SK-N-SH treated with all-trans-retinoic acid at 6 μM for 48 hours (cell line): ENCODE data around the gene RBM47.

Experiments used
- ATAC-seq: fragments of 200-7000 bp; cut with Tn5 transposase; 3 replicates; pipeline ENCODE4 v1.9.1; 2020; ENCODE audit warnings: mild to moderate bottlenecking, moderate library complexity
- ARNTL ChIP-seq: fragments of 450-650 bp; formaldehyde crosslinking; IDR thresholded peaks from 2 replicates; pipeline ENCODE4 v1.5.0; 2020; ENCODE audit warnings: low read depth, mild to moderate bottlenecking, moderate library complexity, borderline replicate concordance
- BACH2 ChIP-seq: fragments of 250-450 bp; sonication (Bioruptor Pico); IDR thresholded peaks from 2 replicates; pipeline ENCODE4 v1.9.0; 2021; ENCODE audit warnings: mild to moderate bottlenecking, borderline replicate concordance
- CSDC2 ChIP-seq: fragments of 250-450 bp; sonication (Bioruptor Pico); IDR thresholded peaks from 2 replicates; pipeline ENCODE4 v1.5.0; 2020; ENCODE audit warnings: mild to moderate bottlenecking, moderate library complexity
- ESRRG ChIP-seq: fragments of 250-450 bp; sonication (Bioruptor Pico); IDR thresholded peaks from 2 replicates; pipeline ENCODE4 v1.6.1; 2021; ENCODE audit warnings: mild to moderate bottlenecking
- GLIS3 ChIP-seq: fragments of 250-450 bp; sonication (Bioruptor Pico); IDR thresholded peaks from 2 replicates; pipeline ENCODE4 v1.5.0; 2020; ENCODE audit warnings: mild to moderate bottlenecking, moderate library complexity
- ISL1 ChIP-seq: fragments of 250-450 bp; sonication (Bioruptor Pico); IDR thresholded peaks from 2 replicates; pipeline ENCODE4 v2.1.2; 2022; ENCODE audit warnings: mild to moderate bottlenecking, moderate library complexity
- PPARA ChIP-seq: fragments of 250-450 bp; sonication (Bioruptor Pico); IDR thresholded peaks from 2 replicates; pipeline ENCODE4 v1.5.0; 2020; ENCODE audit warnings: mild to moderate bottlenecking, borderline replicate concordance
- SNAI2 ChIP-seq: fragments of 250-450 bp; sonication (Bioruptor Pico); IDR thresholded peaks from 2 replicates; pipeline ENCODE4 v1.5.0; 2020; ENCODE audit warnings: mild to moderate bottlenecking, moderate library complexity
- TCF4 ChIP-seq: fragments of 250-450 bp; sonication (Bioruptor Pico); IDR thresholded peaks from 2 replicates; pipeline ENCODE4 v1.8.0; 2021; ENCODE audit warnings: mild to moderate bottlenecking, moderate library complexity, borderline replicate concordance
- TOX ChIP-seq: fragments of 250-450 bp; sonication (Bioruptor Pico); IDR thresholded peaks from 2 replicates; pipeline ENCODE4 v1.8.0; 2021; ENCODE audit warnings: mild to moderate bottlenecking, moderate library complexity, borderline replicate concordance
- ZC3H10 ChIP-seq: fragments of 250-450 bp; sonication (Bioruptor Pico); IDR thresholded peaks from 2 replicates; pipeline ENCODE4 v1.5.1; 2021; ENCODE audit warnings: mild to moderate bottlenecking, moderate library complexity
- ZFP30 ChIP-seq: fragments of 450-650 bp; formaldehyde crosslinking; IDR thresholded peaks from 2 replicates; pipeline ENCODE4 v1.5.0; 2022; ENCODE audit warnings: mild to moderate bottlenecking, moderate library complexity
- ZNF565 ChIP-seq: fragments of 450-650 bp; formaldehyde crosslinking; conservative IDR thresholded peaks from 2 replicates; pipeline ENCODE4 v1.5.0; 2020; ENCODE audit warnings: low read depth, mild to moderate bottlenecking, moderate library complexity
- ZNF70 ChIP-seq: fragments of 450-650 bp; formaldehyde crosslinking; IDR thresholded peaks from 2 replicates; pipeline ENCODE4 v1.5.0; 2020; ENCODE audit warnings: mild to moderate bottlenecking, moderate library complexity
- ZNF8 ChIP-seq: fragments of 450-650 bp; formaldehyde crosslinking; IDR thresholded peaks from 2 replicates; pipeline ENCODE4 v1.5.0; 2020; ENCODE audit warnings: mild to moderate bottlenecking, moderate library complexity
- TF ChIP-seq, protein P1 (sequence below): fragments of 250-450 bp; sonication (Bioruptor Pico); IDR thresholded peaks from 2 replicates; pipeline ENCODE4 v1.5.1; 2021; ENCODE audit warnings: mild to moderate bottlenecking, moderate library complexity
- TF ChIP-seq, protein P2 (sequence below): fragments of 250-450 bp; sonication (Bioruptor Pico); IDR thresholded peaks from 2 replicates; pipeline ENCODE4 v1.8.0; 2020; ENCODE audit warnings: mild to moderate bottlenecking, moderate library complexity, borderline replicate concordance
- TF ChIP-seq, protein P3 (sequence below): fragments of 250-450 bp; sonication (Bioruptor Pico); IDR thresholded peaks from 2 replicates; pipeline ENCODE4 v1.5.0; 2020; ENCODE audit warnings: mild to moderate bottlenecking, moderate library complexity
- TF ChIP-seq, protein P4 (sequence below): fragments of 250-450 bp; sonication (Bioruptor Pico); IDR thresholded peaks from 2 replicates; pipeline ENCODE4 v1.5.1; 2020; ENCODE audit warnings: low read depth, mild to moderate bottlenecking, moderate library complexity
- TF ChIP-seq, protein P5 (sequence below): fragments of 250-450 bp; sonication (Bioruptor Pico); IDR thresholded peaks from 2 replicates; pipeline ENCODE4 v1.8.0; 2021; ENCODE audit warnings: low read depth, mild to moderate bottlenecking, moderate library complexity, borderline replicate concordance

RBM47 gene

DNA sequence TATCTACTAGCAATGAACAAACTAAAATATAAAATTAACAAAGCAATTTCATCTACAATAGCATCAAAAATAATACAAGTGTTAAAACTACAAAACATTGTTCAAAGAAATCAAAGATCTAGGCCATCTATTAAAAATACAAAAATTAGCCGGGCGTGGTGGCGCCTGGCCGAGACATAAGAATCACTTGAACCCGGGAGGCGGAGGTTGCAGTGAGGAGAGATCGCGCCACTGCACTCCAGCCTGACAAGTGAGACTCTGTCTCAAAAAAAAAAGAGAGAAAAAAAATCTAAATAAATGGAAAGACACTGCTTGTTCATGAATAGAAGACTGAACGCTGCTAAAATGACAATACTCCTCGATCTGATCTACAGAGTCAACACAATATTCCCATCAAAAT, 139.2 kb downstream of the RBM47 start:
- ATAC-seq, result no peak

DNA sequence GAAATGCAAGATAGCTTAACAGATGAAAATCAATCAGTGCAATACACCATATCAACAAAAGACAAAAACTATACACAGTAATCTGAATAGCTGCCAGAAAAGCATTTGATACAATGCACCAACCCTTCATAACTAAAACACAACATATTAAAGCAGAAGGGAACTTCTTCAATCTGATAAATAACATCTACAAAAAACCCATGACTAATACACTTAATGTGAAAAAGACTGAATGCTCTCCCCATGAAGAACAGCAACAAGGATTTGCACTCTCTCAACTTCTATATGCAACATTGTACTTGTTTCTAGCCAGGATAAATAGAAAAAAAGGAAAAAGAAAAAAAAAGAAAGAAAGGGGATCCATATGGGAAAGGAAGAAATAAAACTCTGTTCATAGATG, 139.7 kb downstream of the RBM47 start:
- TF ChIP-seq ISL1 (CRISPR knock-in tag), result peak; percentile 30
- no peak for TF ChIP-seq ZNF565 (CRISPR knock-in tag)
- no peak for TF ChIP-seq TCF4
- peak; percentile 40; the same call in 1 of the 3 replicates for ATAC-seq

More for the DNA sequence above, 139.2 kb downstream of the RBM47 start:
- TF ChIP-seq PPARA (CRISPR knock-in tag), result no peak
- TF ChIP-seq TOX (CRISPR knock-in tag), result no peak
- TF ChIP-seq, protein P1, sequence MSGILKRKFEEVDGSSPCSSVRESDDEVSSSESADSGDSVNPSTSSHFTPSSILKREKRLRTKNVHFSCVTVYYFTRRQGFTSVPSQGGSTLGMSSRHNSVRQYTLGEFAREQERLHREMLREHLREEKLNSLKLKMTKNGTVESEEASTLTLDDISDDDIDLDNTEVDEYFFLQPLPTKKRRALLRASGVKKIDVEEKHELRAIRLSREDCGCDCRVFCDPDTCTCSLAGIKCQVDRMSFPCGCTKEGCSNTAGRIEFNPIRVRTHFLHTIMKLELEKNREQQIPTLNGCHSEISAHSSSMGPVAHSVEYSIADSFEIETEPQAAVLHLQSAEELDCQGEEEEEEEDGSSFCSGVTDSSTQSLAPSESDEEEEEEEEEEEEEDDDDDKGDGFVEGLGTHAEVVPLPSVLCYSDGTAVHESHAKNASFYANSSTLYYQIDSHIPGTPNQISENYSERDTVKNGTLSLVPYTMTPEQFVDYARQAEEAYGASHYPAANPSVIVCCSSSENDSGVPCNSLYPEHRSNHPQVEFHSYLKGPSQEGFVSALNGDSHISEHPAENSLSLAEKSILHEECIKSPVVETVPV (CRISPR knock-in tag), result no peak
- TF ChIP-seq ZNF8, result no peak
- TF ChIP-seq, protein P2, sequence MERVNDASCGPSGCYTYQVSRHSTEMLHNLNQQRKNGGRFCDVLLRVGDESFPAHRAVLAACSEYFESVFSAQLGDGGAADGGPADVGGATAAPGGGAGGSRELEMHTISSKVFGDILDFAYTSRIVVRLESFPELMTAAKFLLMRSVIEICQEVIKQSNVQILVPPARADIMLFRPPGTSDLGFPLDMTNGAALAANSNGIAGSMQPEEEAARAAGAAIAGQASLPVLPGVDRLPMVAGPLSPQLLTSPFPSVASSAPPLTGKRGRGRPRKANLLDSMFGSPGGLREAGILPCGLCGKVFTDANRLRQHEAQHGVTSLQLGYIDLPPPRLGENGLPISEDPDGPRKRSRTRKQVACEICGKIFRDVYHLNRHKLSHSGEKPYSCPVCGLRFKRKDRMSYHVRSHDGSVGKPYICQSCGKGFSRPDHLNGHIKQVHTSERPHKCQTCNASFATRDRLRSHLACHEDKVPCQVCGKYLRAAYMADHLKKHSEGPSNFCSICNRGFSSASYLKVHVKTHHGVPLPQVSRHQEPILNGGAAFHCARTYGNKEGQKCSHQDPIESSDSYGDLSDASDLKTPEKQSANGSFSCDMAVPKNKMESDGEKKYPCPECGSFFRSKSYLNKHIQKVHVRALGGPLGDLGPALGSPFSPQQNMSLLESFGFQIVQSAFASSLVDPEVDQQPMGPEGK (CRISPR knock-in tag), result no peak
- no peak for TF ChIP-seq CSDC2 (CRISPR knock-in tag)
- TF ChIP-seq, protein P3, sequence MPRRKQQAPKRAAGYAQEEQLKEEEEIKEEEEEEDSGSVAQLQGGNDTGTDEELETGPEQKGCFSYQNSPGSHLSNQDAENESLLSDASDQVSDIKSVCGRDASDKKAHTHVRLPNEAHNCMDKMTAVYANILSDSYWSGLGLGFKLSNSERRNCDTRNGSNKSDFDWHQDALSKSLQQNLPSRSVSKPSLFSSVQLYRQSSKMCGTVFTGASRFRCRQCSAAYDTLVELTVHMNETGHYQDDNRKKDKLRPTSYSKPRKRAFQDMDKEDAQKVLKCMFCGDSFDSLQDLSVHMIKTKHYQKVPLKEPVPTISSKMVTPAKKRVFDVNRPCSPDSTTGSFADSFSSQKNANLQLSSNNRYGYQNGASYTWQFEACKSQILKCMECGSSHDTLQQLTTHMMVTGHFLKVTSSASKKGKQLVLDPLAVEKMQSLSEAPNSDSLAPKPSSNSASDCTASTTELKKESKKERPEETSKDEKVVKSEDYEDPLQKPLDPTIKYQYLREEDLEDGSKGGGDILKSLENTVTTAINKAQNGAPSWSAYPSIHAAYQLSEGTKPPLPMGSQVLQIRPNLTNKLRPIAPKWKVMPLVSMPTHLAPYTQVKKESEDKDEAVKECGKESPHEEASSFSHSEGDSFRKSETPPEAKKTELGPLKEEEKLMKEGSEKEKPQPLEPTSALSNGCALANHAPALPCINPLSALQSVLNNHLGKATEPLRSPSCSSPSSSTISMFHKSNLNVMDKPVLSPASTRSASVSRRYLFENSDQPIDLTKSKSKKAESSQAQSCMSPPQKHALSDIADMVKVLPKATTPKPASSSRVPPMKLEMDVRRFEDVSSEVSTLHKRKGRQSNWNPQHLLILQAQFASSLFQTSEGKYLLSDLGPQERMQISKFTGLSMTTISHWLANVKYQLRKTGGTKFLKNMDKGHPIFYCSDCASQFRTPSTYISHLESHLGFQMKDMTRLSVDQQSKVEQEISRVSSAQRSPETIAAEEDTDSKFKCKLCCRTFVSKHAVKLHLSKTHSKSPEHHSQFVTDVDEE (CRISPR knock-in tag), result no peak
- no peak for TF ChIP-seq SNAI2 (CRISPR knock-in tag)
- no peak for TF ChIP-seq ARNTL (CRISPR knock-in tag)
- TF ChIP-seq BACH2 (CRISPR knock-in tag), result no peak

DNA sequence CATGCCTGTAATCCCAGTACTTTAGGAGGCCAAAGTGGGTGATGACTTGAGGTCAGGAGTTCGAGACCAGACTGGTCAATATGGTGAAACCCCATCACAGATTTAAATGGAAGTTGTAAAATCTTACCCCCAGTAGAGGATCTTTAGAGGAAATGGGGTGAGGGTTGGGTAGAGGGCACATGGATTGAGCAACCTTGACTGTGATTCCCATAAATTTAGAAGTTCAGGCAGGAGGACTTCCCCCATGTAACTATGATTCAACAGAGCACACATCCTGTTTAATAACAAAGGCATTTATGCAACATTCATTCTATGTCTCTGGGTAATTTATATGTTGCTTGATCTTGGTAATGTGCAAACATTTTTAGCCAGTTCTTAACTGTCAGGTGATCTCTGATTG, 143.1 kb downstream of the RBM47 start:
- TF ChIP-seq ISL1 (CRISPR knock-in tag), result no peak
- no peak for TF ChIP-seq ARNTL (CRISPR knock-in tag)
- TF ChIP-seq ZNF70 (CRISPR knock-in tag), result no peak
- no peak for TF ChIP-seq BACH2 (CRISPR knock-in tag)
- TF ChIP-seq ZNF8, result no peak
- TF ChIP-seq, protein P4, sequence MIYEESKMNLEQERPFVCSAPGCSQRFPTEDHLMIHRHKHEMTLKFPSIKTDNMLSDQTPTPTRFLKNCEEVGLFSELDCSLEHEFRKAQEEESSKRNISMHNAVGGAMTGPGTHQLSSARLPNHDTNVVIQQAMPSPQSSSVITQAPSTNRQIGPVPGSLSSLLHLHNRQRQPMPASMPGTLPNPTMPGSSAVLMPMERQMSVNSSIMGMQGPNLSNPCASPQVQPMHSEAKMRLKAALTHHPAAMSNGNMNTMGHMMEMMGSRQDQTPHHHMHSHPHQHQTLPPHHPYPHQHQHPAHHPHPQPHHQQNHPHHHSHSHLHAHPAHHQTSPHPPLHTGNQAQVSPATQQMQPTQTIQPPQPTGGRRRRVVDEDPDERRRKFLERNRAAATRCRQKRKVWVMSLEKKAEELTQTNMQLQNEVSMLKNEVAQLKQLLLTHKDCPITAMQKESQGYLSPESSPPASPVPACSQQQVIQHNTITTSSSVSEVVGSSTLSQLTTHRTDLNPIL (CRISPR knock-in tag), result no peak
- TF ChIP-seq, protein P1 (CRISPR knock-in tag), result no peak
- no peak for TF ChIP-seq GLIS3 (CRISPR knock-in tag)
- TF ChIP-seq, protein P5, sequence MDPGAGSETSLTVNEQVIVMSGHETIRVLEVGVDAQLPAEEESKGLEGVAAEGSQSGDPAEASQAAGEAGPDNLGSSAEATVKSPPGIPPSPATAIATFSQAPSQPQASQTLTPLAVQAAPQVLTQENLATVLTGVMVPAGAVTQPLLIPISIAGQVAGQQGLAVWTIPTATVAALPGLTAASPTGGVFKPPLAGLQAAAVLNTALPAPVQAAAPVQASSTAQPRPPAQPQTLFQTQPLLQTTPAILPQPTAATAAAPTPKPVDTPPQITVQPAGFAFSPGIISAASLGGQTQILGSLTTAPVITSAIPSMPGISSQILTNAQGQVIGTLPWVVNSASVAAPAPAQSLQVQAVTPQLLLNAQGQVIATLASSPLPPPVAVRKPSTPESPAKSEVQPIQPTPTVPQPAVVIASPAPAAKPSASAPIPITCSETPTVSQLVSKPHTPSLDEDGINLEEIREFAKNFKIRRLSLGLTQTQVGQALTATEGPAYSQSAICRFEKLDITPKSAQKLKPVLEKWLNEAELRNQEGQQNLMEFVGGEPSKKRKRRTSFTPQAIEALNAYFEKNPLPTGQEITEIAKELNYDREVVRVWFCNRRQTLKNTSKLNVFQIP (CRISPR knock-in tag), result no peak
- no peak for TF ChIP-seq ESRRG (CRISPR knock-in tag)
- TF ChIP-seq PPARA (CRISPR knock-in tag), result no peak
- TF ChIP-seq TCF4, result no peak
- TF ChIP-seq ZFP30 (CRISPR knock-in tag), result no peak
- TF ChIP-seq, protein P3 (CRISPR knock-in tag), result no peak
- no peak for TF ChIP-seq TOX (CRISPR knock-in tag)
- no peak for TF ChIP-seq ZC3H10 (CRISPR knock-in tag)
- TF ChIP-seq ZNF565 (CRISPR knock-in tag), result no peak
- no peak for ATAC-seq
